HG02973 (cell line): ENCODE data around the gene XRN1.
"Not testable (repeated sequence)": the region's sequence is repeated elsewhere in the genome, so short reads cannot be mapped to it uniquely, and the experiment has no call there.

ENCODE experiments used
- ATAC-seq: cut with Tn5 transposase; IDR thresholded peaks from one replicate; pipeline ENCODE4 v1.9.1; 2021; ENCODE audit warnings: moderate library complexity; ENCODE audit not compliant: unreplicated experiment

XRN1 gene

DNA sequence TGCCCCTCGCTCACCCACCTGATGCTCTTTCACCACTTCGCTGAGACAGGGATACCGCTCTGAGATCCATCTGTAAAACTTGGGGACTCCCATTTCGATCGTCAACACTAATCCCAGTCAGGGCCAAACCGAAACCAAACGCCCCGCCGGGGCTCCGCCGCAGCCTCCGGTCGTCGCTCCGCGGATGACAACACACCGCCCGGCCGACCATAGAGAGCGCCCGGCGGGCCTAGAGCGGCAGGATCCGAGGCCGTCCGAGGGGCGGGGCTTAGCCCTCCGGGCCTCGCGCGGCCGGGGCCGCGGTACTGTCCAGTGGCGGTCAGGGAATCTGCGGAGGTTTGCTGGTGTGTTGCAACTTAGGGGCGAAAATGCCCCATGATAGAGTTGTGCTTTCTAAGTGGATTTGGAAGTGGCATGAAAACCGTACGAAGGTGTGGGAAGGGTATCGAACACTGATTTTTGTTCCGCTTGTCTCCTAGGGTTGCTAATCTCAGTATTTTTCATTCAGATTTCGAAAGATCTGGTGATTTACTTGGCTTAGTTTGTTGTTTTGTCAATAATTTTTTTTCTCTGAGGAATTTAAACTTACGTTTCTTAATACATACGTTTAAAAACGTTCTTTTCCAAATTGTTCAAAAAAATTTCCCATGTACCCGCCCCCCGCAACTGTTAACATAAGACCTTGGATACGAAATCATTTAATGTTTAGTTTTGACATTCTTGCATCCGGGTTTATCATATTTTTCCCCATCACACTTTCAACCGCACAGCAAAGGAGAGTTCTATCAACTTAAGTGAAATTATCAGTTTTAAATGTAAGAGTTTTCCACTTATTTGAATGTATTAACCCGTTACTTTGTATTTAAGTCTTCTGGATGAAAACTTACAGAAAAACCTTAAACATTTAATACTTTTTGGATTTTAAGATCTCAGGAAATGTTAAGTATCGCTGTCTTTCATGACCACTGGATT, at the start of gene XRN1:
Gene XRN1 (minus strand): TSS at position 186 of the 972 bp plus-strand sequence. CDS start 93 bp downstream, at position 93.
- ATAC-seq = peak; percentile 89

- no peak for ATAC-seq
Measured at GRCh38 chr3:142495103-142495502, 47.3 kb upstream of the XRN1 start.

DNA sequence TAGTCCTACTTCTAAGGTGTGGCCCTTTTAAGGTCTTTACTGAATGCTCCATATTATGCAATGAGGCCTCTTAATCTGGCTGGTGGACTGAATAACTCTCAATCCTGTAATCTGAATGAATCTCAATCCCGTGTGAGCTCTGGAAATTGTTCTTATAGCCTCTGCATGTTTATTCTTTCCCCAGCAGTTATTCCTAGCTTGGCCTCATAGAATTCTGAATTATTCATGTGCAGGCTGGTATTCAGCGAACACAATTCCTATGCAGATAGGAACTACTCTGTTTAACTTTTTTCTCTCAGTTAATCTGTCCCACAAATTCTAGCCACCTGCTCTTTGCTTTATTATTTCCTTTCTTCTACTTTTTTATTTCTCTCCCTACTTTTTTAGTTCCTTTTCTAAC, 44.3 kb upstream of the XRN1 start:
- no peak for ATAC-seq

DNA sequence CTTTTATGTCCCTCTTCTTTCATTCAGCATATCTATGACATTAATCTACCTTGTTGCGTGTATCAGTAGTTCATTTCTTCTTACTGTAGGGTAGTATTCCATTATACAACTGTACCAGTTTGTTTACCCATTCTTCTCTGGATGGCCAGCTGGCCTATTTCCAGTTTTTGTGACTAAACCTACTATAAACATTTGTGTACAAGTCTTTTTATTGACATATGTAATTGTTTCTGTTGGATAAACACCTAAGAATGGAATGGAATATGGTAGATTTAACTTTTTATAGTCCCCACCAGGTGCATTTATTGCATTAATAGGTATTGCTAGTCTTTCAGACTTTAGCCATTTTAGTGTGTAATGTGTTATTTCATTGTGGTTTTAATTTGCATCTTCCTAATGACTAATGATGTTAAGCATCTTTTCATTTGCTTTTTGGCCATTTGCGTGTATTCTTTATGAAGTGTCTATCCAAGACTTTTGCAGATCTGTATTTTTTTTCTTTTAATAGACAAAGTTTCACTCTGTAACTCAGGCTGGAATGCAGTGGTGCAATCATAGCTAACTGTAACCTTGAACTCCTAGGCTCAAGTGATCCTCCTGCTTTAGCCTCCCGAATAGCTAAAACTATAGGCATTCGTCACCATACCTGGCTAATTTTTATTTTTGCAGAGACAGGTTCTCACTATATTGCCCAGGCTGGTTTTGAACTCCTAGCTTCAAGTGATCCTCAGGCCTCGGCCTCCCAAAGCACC, 41.9 kb upstream of the XRN1 start:
- no peak for ATAC-seq

GRCh38 chr3:142484912-142485435, 37.1 kb upstream of the XRN1 start:
- no peak for ATAC-seq

- no peak for ATAC-seq
Measured at GRCh38 chr3:142481196-142481595, 33.4 kb upstream of the XRN1 start.

DNA sequence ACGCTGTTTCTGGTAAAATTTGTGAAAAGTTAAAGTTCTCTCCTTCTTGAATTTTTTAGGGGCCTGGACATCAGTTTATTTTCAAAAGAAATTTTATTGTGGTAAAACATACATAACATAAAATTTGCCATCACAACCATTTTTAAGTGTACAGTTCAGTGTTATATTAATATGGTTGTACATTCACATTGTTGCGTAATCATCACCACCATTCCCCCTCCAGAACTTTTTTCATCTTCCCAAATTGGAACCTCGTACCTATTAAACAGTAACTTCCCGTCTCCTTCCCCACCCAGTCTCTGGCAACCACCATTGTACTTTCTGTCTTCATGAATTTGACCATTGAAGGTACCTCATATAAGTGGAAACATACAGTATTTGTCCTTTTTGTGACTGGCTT, 23.0 kb upstream of the XRN1 start:
- ATAC-seq = no peak

GRCh38 chr3:142468456-142468855, 20.6 kb upstream of the XRN1 start:
- ATAC-seq = no peak

DNA sequence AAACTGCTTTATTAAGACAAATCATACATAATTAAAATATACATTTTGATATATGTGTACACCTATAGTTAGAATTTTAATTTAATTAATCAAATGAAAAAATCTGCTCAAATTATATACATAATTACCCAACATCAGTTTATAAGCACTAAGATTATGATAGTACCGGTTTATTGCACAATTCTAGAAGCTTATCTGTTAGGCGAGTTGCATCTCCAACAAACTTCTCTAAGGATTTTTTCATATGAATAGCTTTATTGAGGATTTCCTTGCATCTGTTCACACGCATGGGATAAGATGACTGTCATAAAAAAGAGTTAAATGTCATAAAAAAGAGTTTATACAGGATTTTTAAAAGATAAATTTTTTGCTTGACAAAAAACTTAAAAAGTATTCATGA, 19.9 kb upstream of the XRN1 start:
- no peak for ATAC-seq

GRCh38 chr3:142460689-142461088, 12.9 kb upstream of the XRN1 start:
- no peak for ATAC-seq

DNA sequence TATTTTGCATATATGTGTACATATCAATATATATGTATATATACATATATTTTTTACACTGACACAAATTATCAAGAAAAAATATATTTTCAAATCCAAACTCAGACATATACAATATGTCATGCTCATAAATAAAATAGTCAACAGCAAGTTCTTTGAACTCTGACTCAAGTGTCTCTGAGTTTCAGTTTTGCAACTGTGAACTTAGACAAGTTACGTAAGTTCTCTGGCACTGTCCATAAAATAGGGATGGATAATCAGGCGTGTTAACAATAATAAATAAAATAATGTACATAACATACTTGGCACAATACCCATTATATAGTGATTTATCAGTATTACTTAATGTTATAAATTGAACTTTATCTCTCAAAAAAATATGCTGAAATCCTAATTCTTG, 12.1 kb upstream of the XRN1 start:
- ATAC-seq = no peak

DNA sequence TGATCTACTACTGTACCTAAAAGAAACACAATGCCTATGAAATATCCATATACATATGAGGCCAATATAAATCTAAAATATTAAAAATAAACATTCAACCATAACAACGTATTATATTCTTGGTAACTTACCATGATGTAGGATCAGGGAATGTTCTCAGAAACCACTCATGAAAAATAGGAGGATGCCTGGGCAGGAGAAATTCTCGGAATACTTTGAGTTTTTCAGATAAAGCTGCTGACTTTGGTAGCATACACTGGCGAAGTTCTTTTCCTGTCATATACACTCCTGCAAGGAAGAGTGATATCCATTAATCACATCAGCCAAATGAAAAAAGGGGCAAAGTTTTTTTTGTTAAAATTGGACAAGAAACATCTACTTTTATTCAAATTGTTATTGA, 11.3 kb upstream of the XRN1 start:
- ATAC-seq = no peak

DNA sequence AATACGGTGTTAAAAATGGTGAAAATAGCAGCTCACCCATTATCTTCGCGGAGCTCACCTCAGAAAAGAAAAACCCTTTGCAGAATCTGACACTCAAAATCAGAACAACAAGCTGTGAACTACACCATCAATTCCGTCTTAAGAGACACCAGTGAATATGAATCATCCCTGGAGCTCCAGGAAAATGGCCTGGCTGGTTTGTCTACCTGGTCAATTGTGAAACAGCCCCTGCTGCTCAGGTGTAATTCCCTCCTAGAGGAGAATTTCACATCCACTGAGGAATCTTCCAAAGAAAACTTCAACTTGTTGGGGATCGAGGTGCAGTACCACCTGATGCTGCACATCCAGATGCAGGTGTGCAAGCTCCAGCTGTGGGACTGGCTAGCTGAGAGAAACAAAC, 3.0 kb upstream of the XRN1 start:
- ATAC-seq = no peak

- ATAC-seq = no peak
Measured at GRCh38 chr3:142450189-142450588, 2.4 kb upstream of the XRN1 start.

DNA sequence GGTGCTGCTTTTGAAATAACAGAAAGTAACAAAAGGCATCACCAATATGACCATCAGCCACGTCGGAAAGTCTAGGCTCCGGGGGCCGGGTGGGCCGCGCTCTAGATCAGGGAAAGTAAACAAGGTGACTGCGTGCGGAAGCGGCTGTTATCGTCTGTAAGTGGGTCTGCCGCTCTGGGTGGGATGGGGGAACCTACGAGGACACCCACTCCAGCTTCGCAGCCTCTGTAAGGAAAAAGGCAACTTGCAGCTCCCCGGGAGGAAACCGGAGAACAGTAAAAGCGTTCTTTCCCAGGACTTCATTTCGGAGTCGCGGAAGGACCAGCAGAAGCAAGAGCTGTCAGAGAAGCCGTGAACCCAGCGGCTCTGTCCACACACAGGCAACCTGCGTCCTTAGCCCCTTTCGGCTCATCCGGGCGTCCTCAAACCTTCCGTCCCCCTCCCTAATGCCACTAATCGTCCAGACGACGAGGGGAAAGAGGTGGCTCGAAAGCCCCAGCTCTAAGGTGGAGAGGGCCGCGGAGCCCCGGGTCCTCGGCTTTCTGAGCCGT, 461 bp downstream of the XRN1 start:
- ATAC-seq = peak; percentile 15

GRCh38 chr3:142445816-142446254, 2.0 kb downstream of the XRN1 start:
- peak; percentile 42 for ATAC-seq

- ATAC-seq = no peak
Measured at GRCh38 chr3:142444343-142444742, 3.5 kb downstream of the XRN1 start.

DNA sequence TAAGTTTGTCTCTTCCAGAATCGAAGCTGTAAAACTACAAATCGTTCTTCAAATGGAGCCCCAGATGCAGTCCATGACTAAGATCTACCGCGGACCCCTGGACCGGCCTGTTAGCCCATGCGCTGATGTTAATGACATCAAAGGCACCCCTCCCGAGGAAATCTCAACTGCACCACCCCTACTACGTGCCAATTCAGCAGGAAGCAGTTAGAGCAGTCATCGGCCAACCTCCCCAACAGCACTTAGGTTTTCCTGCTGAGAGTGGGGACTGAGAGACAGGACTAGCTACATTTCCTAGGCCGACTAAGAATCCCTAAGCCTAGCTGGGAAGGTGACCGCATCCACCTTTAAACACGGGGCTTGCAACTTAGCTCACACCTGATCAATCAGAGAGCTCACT, 4.8 kb downstream of the XRN1 start:
- not testable (repeated sequence) for ATAC-seq

DNA sequence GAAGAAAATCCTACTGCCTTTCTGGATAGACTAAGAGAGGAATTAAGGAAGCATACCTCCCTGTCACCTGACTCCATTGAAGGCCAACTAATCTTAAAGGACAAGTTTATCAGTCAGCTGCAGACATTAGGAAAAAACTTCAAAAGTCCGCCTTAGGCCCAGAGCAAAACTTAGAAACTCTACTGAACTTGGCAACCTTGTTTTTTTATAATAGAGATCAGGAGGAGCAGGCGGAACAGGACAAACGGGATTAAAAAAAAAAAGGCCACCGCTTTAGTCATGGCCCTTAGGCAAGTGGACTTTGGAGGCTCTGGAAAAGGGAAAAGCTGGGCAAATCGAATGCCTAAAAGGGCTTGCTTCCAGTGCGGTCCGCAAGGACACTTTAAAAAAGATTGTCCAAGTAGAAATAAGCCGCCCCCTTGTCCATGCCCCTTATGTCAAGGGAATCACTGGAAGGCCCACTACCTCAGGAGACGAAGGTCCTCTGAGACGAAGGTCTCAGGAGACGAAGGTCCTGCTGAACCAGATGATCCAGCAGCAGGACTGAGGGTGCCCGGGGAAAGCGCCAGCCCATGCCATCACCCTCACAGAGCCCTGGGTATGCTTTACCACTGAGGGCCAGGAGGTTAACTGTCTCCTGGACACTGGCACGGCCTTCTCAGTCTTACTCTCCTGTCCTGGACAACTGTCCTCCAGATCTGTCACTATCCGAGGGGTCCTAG, 8.2 kb downstream of the XRN1 start:
- ATAC-seq = not testable (repeated sequence)

- ATAC-seq = not testable (repeated sequence)
Measured at GRCh38 chr3:142438096-142438495, 9.7 kb downstream of the XRN1 start.
